SK-N-SH treated with all-trans-retinoic acid at 6 μM for 48 hours (cell line): ENCODE results near the gene SYT7.

Experiments
- ARNTL ChIP-seq: fragments of 450-650 bp; formaldehyde crosslinking; IDR thresholded peaks from 2 replicates; pipeline ENCODE4 v1.5.0; 2020; ENCODE audit warnings: low read depth, mild to moderate bottlenecking, moderate library complexity, borderline replicate concordance
- TCF4 ChIP-seq: fragments of 250-450 bp; sonication (Bioruptor Pico); IDR thresholded peaks from 2 replicates; pipeline ENCODE4 v1.8.0; 2021; ENCODE audit warnings: mild to moderate bottlenecking, moderate library complexity, borderline replicate concordance
- ZFP30 ChIP-seq: fragments of 450-650 bp; formaldehyde crosslinking; IDR thresholded peaks from 2 replicates; pipeline ENCODE4 v1.5.0; 2022; ENCODE audit warnings: mild to moderate bottlenecking, moderate library complexity
- TF ChIP-seq, protein P1 (sequence below): fragments of 250-450 bp; sonication (Bioruptor Pico); IDR thresholded peaks from 2 replicates; pipeline ENCODE4 v1.5.0; 2020; ENCODE audit warnings: mild to moderate bottlenecking, moderate library complexity

DNA sequence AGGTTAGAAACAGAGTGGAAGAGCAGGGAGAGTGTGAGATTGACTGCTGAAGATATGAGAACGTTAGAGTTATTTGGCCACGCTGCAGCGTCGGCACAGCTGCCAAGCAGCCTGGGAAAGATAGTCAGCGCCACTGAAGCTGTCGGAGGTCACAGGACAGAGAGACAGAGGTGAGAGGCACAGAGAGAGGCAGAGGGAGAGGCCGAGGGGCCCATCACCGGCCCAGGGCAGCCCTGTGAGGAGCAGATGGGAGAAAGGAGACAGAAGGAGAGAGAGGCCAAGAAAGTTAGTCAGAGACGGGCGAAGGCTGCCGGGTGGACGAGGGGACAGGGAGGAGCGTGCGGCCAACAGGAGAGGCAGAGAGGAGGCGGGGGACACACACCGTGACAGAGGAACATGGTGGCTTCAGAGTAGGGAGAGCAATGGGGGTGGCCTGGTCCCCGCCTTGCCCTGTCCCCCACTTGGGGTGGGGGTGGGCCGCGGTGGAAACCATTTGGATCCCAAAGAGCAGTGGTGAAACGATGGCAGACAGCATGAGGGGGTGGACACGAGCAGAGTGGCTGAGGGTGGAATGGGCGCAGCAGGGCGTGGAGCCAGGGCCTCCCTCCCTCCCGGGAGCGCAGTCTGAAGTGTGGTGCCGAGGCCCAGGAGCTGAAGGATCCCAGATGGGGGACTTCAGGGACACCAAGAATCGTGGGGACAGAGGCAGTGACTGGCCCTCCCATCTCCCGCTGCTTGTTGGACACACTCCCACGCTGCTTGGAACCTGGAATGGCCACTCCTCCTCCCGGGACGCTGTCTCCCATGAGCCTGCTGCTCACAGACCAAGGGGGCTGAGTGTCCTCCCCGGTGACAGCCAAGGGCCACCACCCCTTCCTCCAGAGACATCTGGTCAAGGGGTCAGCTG, 45.7 kb downstream of the SYT7 start:
- TF ChIP-seq, protein P1, sequence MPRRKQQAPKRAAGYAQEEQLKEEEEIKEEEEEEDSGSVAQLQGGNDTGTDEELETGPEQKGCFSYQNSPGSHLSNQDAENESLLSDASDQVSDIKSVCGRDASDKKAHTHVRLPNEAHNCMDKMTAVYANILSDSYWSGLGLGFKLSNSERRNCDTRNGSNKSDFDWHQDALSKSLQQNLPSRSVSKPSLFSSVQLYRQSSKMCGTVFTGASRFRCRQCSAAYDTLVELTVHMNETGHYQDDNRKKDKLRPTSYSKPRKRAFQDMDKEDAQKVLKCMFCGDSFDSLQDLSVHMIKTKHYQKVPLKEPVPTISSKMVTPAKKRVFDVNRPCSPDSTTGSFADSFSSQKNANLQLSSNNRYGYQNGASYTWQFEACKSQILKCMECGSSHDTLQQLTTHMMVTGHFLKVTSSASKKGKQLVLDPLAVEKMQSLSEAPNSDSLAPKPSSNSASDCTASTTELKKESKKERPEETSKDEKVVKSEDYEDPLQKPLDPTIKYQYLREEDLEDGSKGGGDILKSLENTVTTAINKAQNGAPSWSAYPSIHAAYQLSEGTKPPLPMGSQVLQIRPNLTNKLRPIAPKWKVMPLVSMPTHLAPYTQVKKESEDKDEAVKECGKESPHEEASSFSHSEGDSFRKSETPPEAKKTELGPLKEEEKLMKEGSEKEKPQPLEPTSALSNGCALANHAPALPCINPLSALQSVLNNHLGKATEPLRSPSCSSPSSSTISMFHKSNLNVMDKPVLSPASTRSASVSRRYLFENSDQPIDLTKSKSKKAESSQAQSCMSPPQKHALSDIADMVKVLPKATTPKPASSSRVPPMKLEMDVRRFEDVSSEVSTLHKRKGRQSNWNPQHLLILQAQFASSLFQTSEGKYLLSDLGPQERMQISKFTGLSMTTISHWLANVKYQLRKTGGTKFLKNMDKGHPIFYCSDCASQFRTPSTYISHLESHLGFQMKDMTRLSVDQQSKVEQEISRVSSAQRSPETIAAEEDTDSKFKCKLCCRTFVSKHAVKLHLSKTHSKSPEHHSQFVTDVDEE (CRISPR knock-in tag): no peak
- no peak for TF ChIP-seq ZFP30 (CRISPR knock-in tag)
- TF ChIP-seq ARNTL (CRISPR knock-in tag): no peak
- TF ChIP-seq TCF4 (CRISPR knock-in tag): no peak
